KOPT-K1 (cell line): ENCODE measurements around the gene ARHGEF3.
A peak's percentile ranks its signal among the peaks of the same experiment; 100 is the strongest.

Experiments
- H3K27ac ChIP-seq: fragments of 200-600 bp; sonication (generic); 2 replicates; pipeline ENCODE4 v1.5.1; 2016; ENCODE audit warnings: antibody characterized with exemption, mild to moderate bottlenecking, low read depth, low read length; ENCODE audit not compliant: poor library complexity, severe bottlenecking
- H3K36me3 ChIP-seq: fragments of 200-600 bp; sonication (generic); 2 replicates; pipeline ENCODE4 v1.5.1; 2017; ENCODE audit warnings: antibody characterized with exemption, mild to moderate bottlenecking, low read length, moderate library complexity; ENCODE audit not compliant: insufficient read depth
- H3K9me3 ChIP-seq: fragments of 200-600 bp; sonication (generic); 2 replicates; pipeline ENCODE4 v1.5.1; 2017; ENCODE audit warnings: antibody characterized with exemption, low read length, mild to moderate bottlenecking; ENCODE audit not compliant: insufficient read depth, poor library complexity, severe bottlenecking

The ARHGEF3 gene

DNA sequence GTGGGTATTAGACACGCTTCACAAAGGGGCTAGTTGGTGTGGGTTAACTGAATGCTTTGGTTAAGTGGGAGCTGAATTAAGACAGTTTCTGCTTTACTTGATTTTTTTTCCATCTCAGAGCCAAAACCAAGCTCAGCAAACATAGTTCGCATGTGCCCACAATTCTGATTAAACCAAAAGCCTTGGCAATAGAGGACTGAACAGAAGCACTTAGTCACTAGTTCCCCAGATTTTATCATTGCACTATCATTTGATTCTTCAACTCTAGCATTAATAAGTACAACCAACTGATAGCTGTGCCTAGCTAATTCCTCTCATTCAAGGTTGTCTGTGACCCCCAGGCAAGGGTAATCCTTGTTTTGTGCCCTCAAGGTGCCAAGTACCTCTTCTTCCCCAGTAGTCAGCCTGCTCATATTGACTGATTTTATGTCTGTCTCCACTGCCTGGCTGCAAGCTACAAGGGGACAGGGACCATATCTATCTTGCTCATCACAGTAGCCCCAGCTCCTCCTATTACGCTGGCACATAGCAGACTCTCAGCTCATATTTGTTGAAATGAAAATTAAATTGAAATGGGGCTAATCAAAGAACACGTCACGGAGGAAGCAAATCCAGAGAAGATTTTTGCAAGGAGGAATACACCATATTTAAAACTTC, 9.9 kb upstream of the ARHGEF3 start:
- peak overlapping the region; percentile 51 for H3K27ac ChIP-seq
- no peaks in the 10 kb centered on the region for H3K9me3 ChIP-seq

DNA sequence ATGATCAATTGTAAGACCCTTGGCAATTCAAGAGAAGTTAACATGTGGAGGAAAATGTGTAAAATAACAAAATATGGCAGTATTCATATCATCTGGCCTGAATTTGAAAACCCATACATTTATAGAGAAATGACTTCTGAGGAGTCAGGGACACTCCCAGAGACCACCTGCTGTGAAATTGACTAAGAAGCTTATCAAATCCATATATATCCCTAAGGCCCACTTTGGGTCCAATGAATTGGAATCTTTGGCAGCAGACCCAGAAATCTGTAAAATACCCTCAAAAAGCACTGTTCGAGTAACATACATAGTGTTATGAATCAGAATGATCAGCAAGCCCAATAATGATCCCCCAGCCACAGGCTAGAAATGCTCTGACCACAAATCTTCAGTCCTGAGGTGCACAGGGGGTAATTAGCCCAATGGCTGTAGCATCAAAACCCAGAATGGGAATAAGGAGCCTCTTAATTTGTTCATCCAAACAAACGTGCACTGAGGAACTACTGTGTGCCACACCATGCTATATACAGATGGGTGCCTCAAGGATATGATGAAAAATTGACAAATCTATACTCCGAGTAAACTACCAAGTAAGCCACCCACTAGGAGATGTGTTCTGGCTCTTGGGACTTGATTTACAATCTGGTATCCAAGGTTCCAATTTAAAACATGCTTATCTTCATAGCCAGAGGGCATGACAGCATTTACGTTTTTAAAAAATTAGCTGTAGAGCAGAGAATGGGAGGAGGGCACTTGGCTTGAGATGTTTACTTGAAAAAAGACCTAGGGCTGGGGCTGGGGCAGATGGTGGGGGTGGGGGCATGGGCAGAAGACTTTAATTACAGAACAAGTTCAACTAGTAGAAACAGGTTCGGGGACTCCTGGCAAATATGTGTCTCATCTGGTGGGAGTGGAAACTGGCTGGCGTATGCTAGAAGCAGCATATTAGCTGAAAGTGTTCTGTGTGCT, 9.1 kb upstream of the ARHGEF3 start:
- H3K36me3 ChIP-seq, result no peaks in the 10 kb centered on the region
- H3K27ac ChIP-seq, result peak overlapping the region; percentile 51
- no peaks in the 10 kb centered on the region for H3K9me3 ChIP-seq

More for the DNA sequence above, 9.9 kb upstream of the ARHGEF3 start:
- H3K36me3 ChIP-seq, result no peaks in the 10 kb centered on the region

DNA sequence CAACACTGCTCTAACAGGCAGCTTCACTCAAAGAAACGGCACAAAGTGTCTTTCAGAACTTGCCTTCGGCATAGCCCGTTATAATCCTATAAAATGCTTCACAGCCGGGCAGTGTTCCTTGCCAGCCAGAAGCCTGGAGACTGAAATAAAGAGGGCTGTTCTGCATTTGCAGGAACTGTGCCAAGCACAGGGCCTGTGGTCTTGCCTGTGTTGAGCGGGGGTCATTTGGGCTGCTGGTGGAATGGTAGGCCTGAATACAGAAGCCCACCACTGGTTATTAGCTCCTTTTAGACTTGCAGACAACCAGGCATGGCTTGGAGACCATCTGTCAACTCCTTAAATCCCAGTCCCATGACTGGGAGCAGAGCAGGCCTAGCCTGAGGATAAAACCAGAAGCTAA, 4.7 kb upstream of the ARHGEF3 start:
- H3K27ac ChIP-seq, result no peak overlapping the region

DNA sequence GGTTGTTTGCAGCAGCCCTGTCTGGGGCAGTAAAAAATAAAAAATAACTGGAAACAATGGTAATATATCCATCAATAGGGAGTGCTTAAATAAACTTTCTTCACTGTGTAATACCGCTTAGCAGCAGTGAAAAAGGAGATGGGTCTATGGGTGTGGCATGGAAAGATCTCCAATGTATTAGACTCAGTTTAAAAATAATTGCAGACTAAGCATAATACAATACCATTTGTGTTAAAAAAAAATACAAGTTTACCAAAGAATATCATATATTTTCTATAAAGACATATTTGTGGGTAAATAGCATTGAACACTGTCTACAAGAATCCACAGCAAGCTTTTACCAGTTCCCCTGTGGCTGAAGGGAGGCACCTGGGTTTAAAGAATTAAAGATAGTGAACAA, 1.0 kb upstream of the ARHGEF3 start:
- H3K36me3 ChIP-seq, result no peaks in the 10 kb centered on the region
- H3K27ac ChIP-seq, result peak overlapping the region; percentile 83
- no peaks in the 10 kb centered on the region for H3K9me3 ChIP-seq

More for the DNA sequence above, 4.7 kb upstream of the ARHGEF3 start:
- H3K36me3 ChIP-seq, result no peaks in the 10 kb centered on the region
- no peaks in the 10 kb centered on the region for H3K9me3 ChIP-seq

DNA sequence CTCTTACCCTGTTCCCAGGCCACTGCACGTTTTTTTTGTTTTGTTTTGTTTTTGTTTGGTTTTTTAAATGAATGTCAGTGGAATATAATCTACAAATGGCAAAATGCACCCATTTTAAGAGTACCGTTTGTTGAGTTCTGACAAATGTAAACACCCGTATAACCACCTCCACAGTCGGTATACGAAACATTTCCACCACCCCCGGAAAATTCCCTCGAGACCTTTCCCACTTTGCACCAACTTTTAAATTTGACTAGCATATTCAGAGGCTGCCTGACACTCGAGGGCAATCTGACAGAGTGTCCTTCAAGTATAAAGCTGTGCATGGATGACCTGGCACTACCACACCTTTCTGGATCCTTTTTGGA, 613 bp upstream of the ARHGEF3 start:
- Histone ChIP-seq H3K27ac (peak overlapping the region; percentile 83), H3K9me3 (no peaks in the 10 kb centered on the region), H3K36me3 (no peaks in the 10 kb centered on the region)

DNA sequence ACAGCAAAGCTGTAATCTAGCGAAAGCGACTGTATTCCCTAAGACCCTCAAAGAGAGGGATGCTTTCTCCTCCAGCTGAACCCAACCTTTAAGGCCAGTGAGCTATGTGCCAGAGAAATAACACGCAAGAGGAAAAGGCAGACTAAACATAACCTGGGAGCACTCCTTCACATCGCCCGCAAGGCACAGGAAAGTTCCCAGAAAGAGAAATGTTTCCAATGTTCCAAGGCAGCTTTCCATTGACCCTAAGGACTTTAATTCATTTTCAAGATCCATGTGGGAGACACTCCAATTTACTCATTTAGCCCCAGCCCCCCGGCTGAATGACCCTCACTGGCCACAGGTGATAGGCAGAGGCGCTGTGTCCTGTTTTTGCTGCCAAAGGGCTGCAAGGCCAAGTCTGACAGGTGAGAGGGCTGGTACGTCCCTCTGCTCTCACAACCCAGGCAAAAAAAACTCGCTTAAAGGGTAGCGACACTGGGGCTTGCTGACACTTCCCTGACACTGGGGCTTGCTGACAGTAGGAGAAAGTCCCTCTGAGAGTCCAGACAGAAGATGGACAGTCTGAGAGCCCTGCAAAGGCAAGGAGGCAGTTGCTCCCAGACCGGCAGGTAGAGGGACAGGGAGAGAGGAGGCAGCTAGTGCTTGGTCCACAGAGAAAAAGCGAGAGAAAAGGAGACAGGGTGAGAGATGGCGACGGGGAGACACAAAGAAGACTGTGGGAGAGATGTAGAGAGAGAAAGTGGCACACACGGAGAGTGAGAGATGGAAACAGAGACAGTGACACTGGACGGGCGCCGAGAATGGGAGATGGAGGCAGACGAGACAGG, 702 bp downstream of the ARHGEF3 start:
- no peaks in the 10 kb centered on the region for H3K9me3 ChIP-seq
- H3K27ac ChIP-seq, result peak overlapping the region; percentile 83
- H3K36me3 ChIP-seq, result no peaks in the 10 kb centered on the region

DNA sequence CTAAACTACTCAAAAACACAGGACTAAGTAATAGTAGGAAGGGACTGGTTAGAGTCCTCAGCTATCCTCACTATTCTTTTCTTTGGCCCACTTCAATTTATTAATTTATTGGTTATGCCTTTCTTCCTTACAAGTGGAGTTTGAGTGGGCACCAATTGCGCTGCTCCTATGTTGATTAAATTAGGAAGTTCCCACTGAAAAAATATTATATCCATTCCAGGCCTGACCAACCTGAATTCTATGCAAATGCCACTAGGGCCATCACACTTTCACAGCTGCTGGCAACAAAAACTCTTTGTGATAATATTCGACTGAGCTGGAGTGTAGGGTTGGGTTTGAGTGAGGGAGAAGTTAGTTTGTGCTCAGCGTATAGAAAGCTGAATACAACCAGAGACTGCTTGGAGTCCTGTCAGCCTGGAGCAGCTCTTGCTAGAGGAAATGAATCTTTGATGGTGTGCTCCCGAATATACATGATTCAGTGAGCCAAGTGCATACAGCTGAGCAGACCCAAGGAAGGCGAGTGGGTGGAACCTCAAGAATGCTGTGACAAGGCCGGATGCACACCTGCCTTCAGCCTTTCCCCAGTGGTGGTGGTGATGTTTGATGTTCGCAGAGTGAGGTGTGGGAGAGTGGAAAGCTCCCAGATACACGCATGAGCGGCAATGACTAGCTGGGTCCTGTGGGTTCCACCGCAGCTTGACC, 1.5 kb downstream of the ARHGEF3 start:
- peak overlapping the region; percentile 83 for H3K27ac ChIP-seq

DNA sequence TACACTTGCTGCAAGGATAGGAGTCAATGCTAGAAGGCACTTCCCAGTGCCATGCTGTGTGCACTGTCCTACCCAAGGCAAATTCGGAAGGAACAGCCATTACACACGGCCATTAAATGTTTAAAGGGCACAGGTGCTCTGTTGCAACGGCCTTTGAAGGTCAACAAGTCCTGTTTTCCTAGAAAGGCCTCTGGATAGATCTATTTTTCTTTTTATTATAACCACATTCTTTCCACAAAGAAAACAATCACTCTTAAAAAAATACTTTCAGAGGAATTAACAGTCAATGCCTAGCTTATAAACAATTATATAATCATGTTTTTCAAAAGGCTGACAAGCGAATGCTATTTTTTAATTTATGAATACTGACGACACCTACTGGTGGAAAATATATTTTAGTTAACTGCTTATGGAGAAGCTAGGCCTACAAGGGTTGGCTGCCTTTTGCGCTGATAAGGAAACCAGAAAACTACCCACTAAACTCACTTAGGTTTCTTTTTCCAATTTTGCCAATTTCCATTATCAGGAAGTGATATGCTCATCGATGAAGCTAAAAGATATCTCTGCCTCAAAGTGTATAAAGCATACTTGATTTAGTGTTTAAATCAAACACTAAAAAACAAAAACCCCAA, 2.4 kb downstream of the ARHGEF3 start:
- Histone ChIP-seq H3K9me3 (no peaks in the 10 kb centered on the region), H3K36me3 (no peaks in the 10 kb centered on the region), H3K27ac (peak overlapping the region; percentile 83)

More for the DNA sequence above, 1.5 kb downstream of the ARHGEF3 start:
- Histone ChIP-seq H3K9me3 (no peaks in the 10 kb centered on the region), H3K36me3 (no peaks in the 10 kb centered on the region)

DNA sequence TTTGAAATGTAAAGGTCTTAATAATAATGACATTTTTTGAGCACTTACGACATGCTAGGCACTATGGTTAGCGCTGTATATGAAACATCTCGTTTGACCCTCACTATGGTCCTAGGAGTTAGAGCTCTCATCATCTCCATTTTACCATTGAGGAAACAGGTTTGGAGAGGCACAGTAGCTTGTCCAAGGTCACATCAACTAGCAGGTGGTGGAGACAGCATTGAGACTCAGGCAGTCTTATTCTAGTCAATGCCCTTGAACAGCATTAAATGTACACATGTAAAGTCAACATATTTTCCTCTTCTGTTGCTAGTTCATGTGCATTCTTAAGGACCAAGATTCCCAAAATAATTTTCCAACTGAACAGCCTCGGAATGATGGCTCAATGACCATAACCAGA, 4.8 kb downstream of the ARHGEF3 start:
- no peaks in the 10 kb centered on the region for H3K36me3 ChIP-seq
- peak overlapping the region; percentile 83 for H3K27ac ChIP-seq
- H3K9me3 ChIP-seq, result no peaks in the 10 kb centered on the region

DNA sequence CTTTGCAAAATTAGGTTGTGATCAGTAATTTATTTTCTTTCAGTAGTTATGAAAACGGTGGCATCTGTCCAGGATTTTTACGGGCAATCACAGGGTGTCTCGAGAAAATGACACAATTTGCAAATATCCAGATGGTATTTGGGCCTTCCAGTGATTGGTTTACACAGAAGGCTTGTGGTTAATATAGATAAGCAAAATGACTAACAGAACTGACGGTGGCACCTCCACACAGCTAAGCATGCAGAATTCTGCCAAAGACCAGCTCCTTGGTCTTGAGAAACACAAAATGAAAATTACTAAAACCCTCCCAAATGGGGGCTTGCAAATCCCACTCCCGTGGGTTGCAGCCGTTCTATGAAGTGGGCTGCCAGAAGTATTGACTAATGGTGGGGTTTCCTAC, 5.5 kb downstream of the ARHGEF3 start:
- no peaks in the 10 kb centered on the region for H3K36me3 ChIP-seq
- peak overlapping the region; percentile 83 for H3K27ac ChIP-seq
- H3K9me3 ChIP-seq, result no peaks in the 10 kb centered on the region

DNA sequence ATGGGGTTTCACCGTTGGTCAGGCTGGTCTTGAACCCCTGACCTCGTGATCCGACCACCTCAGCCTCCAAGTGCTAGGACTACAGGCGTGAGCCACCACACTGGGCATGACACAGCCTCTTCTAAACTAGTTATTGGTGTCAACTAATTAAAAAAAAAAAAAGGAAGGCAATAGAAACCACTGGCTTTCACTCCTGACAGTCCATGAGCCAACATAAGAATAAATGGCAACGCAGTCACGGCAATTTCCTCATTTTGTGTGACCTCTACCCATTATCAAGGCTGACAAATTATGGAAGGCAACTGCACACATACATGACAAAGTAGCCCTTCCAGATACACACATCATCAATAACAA, 5.9 kb downstream of the ARHGEF3 start:
- no peaks in the 10 kb centered on the region for H3K9me3 ChIP-seq
- H3K36me3 ChIP-seq, result no peaks in the 10 kb centered on the region
- H3K27ac ChIP-seq, result peak overlapping the region; percentile 83

DNA sequence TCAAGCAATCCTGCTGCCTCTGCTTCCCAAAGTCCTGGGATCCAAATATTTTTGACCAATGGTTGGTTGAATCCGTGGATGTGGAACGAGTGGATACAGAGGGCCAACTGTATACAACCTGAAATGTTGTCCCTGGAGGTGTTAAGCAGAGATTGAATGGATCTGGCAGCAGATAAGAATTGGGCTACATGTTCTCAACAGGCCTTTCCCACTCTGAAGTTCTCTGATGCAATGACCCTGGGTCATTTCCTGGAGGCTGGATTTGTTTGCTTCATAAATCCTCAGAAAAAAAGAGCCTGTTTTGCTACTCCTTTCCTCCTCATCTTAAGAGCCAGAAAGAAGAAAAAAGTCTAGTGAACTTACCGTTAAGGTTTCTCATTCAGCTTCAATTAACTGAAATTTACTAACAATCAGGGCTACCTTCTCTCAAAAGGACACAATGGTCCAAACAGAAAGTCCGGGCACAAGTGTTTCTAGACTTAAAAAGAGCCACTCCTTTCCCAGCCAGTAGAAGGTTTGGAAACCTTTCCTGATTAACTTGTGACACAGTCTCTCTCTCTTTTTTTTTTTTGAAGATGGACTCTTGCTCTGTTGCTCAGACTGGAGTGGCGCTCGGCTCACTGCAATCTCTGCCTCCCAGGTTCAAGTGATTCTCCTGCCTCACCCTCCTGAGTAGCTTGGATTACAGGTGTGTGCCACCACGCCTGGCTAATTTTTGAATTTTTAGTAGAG, 6.5 kb downstream of the ARHGEF3 start:
- no peaks in the 10 kb centered on the region for H3K36me3 ChIP-seq
- H3K27ac ChIP-seq, result peak overlapping the region; percentile 8
- no peaks in the 10 kb centered on the region for H3K9me3 ChIP-seq

DNA sequence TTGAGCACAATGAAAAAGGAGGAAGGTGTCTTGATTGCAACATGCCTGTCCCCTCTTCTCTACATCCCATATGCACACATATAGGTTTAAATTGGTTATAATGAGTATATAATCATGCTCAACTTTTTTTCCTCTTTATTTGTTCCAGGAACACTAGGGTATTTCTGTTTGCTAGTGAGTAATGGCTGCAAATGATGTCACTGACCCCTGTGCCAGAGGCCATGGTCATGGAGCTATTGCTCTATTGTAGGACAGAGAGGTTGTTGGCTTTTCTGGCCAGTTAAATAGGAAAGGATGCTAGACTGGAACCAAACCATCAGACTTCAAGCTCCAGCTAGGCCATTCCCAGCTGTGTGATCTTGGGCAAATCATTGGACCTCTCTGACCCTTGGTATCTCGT, 9.6 kb downstream of the ARHGEF3 start:
- H3K9me3 ChIP-seq, result no peaks in the 10 kb centered on the region
- peak overlapping the region; percentile 87 for H3K27ac ChIP-seq
- H3K36me3 ChIP-seq, result no peaks in the 10 kb centered on the region
